Vagina (tissue), 2 donors: ENCODE measurements around the gene TMEM120A.
A peak's percentile ranks its signal among the peaks of the same experiment; 100 is the strongest.

ENCODE experiments used
- CTCF ChIP-seq, 3 experiments: fragments of 450-650 bp in 2 of 3; fragments of 200-600 bp in 1 of 3; sonication (generic) in 1 of 3; IDR thresholded peaks; one replicate each; pipeline ENCODE4 v1.5.1; 2017 to 2019; ENCODE audit warnings: antibody characterized with exemption in 3 of 3, mild to moderate bottlenecking in 2 of 3, moderate library complexity in 2 of 3
- POLR2A ChIP-seq, 2 donors: fragments of 450-650 bp; IDR thresholded peaks; one replicate each; pipeline ENCODE4 v1.6.1; 2017; ENCODE audit warnings: antibody characterized with exemption in 2 of 2, mild to moderate bottlenecking in 2 of 2, moderate library complexity in 2 of 2
- POLR2AphosphoS5 ChIP-seq, 2 donors: sonication (generic); formaldehyde crosslinking; IDR thresholded peaks; one replicate each; pipeline ENCODE4 v1.9.0; 2017; ENCODE audit warnings: antibody characterized with exemption in 2 of 2, mild to moderate bottlenecking in 2 of 2, low read depth in 1 of 2; ENCODE audit not compliant: insufficient read depth in 1 of 2

GRCh38 chr7:76020031-76020714 lies 25.8 kb upstream of the TMEM120A start:
- TF ChIP-seq CTCF (IDR thresholded peaks at IDR 0.05) (peak; percentile 83 to 91 (median 89)), POLR2A (IDR thresholded peaks at IDR 0.05) (no peak), POLR2AphosphoS5 (IDR thresholded peaks at IDR 0.05; ENCODE audit: insufficient read depth in 1 of 2, low read depth in 1 of 2) (no peak)
